Activated T-helper 1 cell treated with anti-CD3 and anti-CD28 coated beads, Interleukin-2, amount 50 U/mL, for 16 hours (primary cell): Measurements from ENCODE around the gene THRSP.
"Not testable (repeated sequence)": the region's sequence is repeated elsewhere in the genome, so short reads cannot be mapped to it uniquely, and the experiment has no call there.

Experiments used
- DNase-seq, 2 donors: peaks; one replicate each; pipeline ENCODE4 v3.0.0-alpha.2; 2020; ENCODE audit warnings: low read depth in 1 of 2, low spot score in 1 of 2

THRSP gene

GRCh38 chr11:78086521-78087074, 22.9 kb downstream of the THRSP start:
- not testable (repeated sequence) for DNase-seq

- no peak for DNase-seq
These were observed 30.6 kb downstream of the THRSP start for GRCh38 chr11:78094250-78094649.

GRCh38 chr11:78097666-78098385, 34.2 kb downstream of the THRSP start:
- no peak for DNase-seq

- DNase-seq, result no peak
These were observed 36.0 kb downstream of the THRSP start for GRCh38 chr11:78099666-78100065.

- DNase-seq, result no peak
These were observed 36.6 kb downstream of the THRSP start for GRCh38 chr11:78100261-78100660.

GRCh38 chr11:78100676-78101472, 37.2 kb downstream of the THRSP start:
- DNase-seq, result no peak

- DNase-seq, result no peak
These were observed 45.7 kb downstream of the THRSP start for GRCh38 chr11:78109081-78110015.

GRCh38 chr11:78110351-78110750, 46.7 kb downstream of the THRSP start:
- no peak for DNase-seq

- no peak for DNase-seq
These were observed 47.2 kb downstream of the THRSP start for GRCh38 chr11:78110830-78111229.

GRCh38 chr11:78111298-78111697, 47.6 kb downstream of the THRSP start:
- no peak for DNase-seq

- DNase-seq, result no peak
These were observed 49.1 kb downstream of the THRSP start for GRCh38 chr11:78112582-78113275.
